GM12891 (cell line): ENCODE results near the gene AMN1.
"Not testable (repeated sequence)": the region's sequence is repeated elsewhere in the genome, so short reads cannot be mapped to it uniquely, and the experiment has no call there.

Experiments used
- PAX5 ChIP-seq: IDR thresholded peaks from 2 replicates; pipeline ENCODE4 v1.6.1; 2011; ENCODE audit warnings: low read length, moderate library complexity, mild to moderate bottlenecking; ENCODE audit not compliant: insufficient read depth, severe bottlenecking
- POLR2A ChIP-seq: IDR thresholded peaks from 2 replicates; pipeline ENCODE4 v1.6.1; 2011; ENCODE audit warnings: low read depth, low read length, control low read depth
- POLR2AphosphoS5 ChIP-seq: IDR thresholded peaks from 2 replicates; pipeline ENCODE4 v1.6.1; 2011; ENCODE audit warnings: low read depth, low read length, control low read depth
- POU2F2 ChIP-seq: IDR thresholded peaks from 2 replicates; pipeline ENCODE4 v1.6.1; 2011; ENCODE audit warnings: low read depth, mild to moderate bottlenecking, control low read depth, low read length, moderate library complexity
- SPI1 ChIP-seq: IDR thresholded peaks from 2 replicates; pipeline ENCODE4 v1.6.1; 2011; ENCODE audit warnings: low read depth, low read length, control low read depth
- TAF1 ChIP-seq: IDR thresholded peaks from 2 replicates; pipeline ENCODE4 v1.6.1; 2011; ENCODE audit warnings: low read depth, low read length, control low read depth

DNA sequence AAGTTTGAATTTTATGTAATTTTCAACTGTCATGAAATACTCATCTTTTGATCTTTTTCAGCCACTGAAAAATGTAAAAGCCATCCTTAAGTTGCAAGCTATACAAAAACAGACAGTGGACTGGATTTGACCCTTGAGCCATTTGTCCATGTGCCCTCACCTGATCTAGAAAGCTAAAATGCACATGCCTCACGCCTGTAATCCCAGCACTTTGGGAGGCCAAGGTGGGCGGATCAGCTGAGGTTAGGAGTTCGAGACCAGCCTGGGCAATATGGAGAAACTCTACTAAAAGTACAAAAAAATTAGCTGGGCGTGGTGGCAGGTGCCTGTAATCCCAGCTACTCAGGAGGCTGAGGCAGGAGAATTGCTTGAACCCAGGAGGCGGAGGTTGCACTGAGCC is 2.4 kb upstream of the AMN1 start:
- not testable (repeated sequence) for TF ChIP-seq POLR2A, POLR2AphosphoS5, TAF1, PAX5, SPI1, POU2F2
